Kidney capillary endothelial cell (primary cell): ENCODE measurements around the gene PPP1R15B.
"Not testable (repeated sequence)": the region's sequence is repeated elsewhere in the genome, so short reads cannot be mapped to it uniquely, and the experiment has no call there.

Source experiments
- DNase-seq: peaks from one replicate; pipeline ENCODE4 v3.0.0-alpha.2; 2018; ENCODE audit warnings: low spot score

The PPP1R15B gene

GRCh38 chr1:204443871-204444581 is 32.4 kb upstream of the PPP1R15B start:
- no peak for DNase-seq

GRCh38 chr1:204443260-204443619 is 31.6 kb upstream of the PPP1R15B start:
- DNase-seq: no peak

DNA sequence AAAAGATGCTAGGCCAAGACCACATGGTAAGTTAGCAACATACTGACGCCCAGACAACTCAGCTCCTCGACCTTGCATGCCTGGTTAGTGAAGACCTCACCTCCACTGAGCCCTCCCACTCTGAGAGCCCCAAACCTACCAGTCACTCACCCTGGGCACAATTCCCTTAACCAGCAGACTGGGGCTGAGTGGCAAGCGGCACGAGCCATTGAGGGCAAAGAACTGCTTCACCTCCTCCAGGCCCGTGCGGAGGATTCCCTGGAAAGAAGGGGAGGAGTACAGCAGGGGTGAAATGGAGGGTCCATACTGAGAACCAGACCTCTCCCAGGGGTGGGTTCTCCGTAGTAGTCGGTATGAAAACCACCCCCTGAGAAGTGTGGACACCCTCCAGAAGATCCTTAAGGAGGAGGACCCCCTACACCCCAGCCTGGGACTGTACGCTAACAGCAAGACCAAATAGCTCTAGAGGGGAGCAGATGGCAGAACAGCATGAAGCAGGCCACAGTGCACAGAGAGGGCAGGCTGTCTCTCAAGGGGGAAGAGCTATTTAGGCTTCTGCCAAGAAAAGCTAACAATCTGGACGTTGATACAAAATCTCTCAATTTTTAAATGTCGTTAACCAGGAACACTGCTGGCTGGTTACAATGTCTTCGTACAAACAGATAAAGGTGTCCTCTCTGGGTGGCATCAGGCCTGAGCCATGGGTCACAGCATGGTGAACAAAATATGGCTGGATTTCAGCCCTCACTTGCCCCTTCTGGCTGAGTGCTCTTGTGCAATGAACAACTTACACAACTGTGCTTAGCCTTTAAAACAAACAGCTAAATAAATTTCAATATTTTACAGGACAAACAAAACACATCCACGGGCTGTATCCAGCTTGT is 31.0 kb upstream of the PPP1R15B start:
- no peak for DNase-seq

DNA sequence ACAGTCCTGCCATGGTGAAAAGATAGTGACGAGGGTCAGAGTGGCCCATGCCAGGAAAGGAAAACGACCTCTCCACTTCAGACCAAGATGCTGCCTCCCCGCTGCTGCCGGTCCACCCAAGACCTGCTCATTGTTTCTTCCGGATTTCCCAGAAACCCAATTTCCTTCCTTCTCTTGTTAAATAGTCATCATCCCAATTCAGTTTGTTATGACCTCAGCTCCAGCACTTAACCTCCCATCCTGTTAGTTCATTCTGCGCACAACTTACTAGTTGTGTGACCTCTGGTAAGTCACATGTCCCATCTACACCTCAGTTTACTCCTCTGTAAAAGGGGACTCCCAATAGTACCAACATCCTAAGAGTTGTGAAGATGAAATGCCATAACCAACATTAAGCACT is 29.9 kb upstream of the PPP1R15B start:
- DNase-seq: peak; percentile 76

DNA sequence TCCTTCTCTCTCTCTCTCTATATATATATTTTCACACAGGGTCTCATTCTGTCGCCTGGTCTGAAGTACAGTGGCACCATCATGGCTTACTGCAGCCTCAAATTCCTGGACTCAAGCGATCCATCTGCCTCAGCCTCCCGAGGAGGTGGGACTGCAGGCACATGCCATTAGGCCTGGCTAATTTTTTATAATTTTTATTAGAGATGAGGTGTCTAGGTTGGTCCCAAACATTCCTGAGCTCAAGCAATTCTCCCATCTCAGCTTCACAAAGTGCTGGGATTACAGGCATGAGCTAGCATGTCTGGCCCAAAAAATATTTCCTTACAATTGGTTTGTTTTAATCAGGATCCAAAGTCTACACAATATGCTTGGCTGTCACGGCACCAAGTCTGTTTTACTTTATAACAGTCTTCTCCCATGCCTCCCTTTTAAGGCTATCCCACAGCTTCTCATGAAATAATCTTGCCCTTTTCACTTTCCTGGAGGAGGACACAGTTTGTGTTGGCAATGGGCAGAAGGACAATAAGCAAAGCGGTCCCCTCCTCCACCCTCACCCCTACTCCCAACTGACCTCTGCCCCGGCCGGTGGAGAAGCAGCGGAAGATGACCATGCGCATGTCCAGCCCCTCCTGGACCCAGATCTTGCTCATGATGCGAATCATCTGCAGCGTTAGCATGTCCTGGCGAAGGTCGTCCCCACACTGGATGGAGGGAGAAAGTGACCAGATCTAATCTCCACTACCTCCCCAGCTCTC is 28.2 kb upstream of the PPP1R15B start:
- DNase-seq: no peak

DNA sequence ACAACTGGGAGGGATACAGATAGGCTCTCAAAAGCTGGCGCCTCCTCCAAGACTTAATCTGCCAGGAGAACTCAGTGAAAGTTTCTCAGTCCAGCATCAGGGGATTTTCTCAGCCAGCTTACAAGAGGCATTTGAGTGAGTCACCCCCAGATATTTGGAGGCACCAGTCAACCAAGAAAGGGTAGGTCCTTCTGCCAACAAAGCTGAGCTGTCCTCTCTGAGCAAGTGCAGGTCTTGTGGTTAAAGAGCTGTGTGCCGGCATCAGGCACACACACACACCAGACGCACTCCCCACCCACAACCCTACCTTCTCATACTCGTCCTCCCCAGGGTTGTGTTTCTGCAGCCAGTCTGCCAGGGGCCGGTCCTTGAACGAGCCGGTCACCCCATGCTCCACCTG is 27.0 kb upstream of the PPP1R15B start:
- DNase-seq: peak; percentile 56

GRCh38 chr1:204437796-204438570 is 26.4 kb upstream of the PPP1R15B start:
- no peak for DNase-seq

GRCh38 chr1:204435872-204436271 is 24.3 kb upstream of the PPP1R15B start:
- no peak for DNase-seq

- DNase-seq: no peak
These were observed 23.8 kb upstream of the PPP1R15B start for GRCh38 chr1:204435381-204435831.

DNA sequence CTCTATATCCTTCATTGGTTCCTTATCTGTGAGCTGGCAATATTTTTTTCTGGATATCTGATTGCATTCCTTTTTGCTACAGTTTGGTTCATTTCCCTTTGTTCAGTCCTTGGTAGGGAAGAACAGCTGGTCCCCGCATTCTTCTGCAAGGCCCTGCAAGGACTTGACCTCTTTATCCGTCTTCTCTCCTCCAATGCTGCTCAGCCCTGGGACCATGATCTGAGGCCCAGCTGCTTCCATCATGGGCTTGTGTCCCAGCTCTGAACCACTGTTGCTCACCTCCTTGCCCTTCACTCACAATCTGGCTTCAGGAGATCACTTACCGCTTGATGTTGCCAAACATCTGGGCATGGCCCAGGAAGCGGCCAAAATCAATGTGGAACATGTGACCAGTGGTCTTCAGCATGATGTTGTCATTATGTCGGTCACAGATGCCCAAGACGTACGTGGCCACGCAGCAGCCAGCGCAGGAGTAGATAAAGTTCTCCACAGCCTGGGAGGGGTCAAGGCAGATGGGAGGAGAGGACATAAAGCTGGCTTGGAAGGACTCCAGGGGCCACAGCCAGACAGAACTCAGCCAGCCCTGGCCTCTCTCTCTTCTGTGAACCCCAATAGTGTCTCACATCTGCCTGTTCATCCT is 22.6 kb upstream of the PPP1R15B start:
- DNase-seq: no peak

DNA sequence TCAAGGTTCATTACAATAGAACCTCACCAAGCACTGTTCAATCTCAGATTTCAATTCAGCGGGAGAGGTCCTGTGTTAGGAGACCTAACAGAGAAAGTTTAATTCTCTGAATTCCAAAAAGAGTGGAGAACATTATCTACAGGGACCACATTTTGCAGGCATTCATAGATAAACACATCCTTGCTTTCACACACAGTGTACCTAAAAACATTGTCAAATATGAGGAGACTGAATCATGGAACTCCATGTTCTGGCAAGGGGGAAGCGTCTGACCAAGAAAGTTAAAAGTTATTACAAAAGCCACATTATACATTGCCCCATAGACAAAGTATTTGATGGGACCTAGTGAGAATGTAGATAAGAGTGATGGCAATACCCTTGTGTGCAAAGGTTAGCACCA is 21.1 kb upstream of the PPP1R15B start:
- no peak for DNase-seq

DNA sequence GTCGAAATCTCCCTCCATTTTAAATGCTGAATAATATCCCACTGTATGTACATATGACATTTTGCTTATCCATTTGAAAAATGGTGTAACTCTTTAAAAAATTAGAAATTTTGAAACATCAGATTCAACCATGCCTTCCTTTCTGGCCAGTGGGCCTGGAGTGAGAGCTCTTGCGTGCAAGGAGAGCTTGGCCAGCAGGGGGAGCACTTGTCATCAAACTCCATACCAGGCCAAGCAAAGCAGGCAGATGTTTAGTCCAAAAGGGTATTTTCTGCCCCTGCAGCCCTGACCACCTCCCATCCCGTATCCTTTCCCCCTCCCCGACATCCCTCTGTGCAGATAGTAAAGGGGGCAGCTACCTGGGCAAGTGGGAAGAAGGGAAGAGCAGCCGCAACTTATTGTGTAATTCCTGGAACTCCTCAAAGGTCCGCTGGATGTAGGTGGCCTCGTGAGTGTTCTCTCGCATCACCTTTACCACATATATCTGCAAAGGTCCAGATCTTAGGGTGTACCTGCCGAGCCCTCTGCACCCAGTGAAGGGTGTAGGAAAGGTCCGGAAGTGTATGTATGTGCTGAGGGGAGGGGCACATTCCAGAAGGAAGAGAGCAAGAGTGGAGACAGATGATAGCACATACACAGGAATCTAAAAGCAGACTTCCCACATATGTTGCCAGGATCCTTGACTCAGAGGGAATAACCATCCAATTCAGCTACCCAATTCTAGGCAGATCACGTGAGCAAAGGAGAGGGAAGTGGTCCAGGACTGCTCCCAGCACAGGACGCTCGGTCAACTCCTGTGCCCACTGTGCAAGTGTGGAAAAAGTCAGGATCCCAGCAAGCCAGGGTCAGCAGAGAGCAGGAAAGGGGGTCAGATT is 19.9 kb upstream of the PPP1R15B start:
- peak; percentile 76 for DNase-seq

- DNase-seq: no peak
These were observed 18.1 kb upstream of the PPP1R15B start for GRCh38 chr1:204429746-204430145.

GRCh38 chr1:204426971-204427701 is 15.5 kb upstream of the PPP1R15B start:
- DNase-seq: no peak

GRCh38 chr1:204426474-204426873 is 14.9 kb upstream of the PPP1R15B start:
- DNase-seq: no peak

- DNase-seq: no peak
These were observed 14.4 kb upstream of the PPP1R15B start for GRCh38 chr1:204426035-204426436.

- DNase-seq: no peak
These were observed 13.0 kb upstream of the PPP1R15B start for GRCh38 chr1:204424621-204425020.

- DNase-seq: not testable (repeated sequence)
These were observed 10.6 kb upstream of the PPP1R15B start for GRCh38 chr1:204422061-204422705.

GRCh38 chr1:204421441-204421840 is 9.8 kb upstream of the PPP1R15B start:
- no peak for DNase-seq
